ENCODE results near the gene NPY. TPM values are rescaled to one million over a fixed set of nuclear protein-coding genes. Genes with fewer than 3 reads are reported as not detected.

The NPY gene
- total RNA-seq (not detected), polyA plus RNA-seq (not detected)

- no peaks in the 10 kb centered on the region for H3K4me1 ChIP-seq (ENCODE audit: control insufficient read depth, insufficient read depth, low read length, poor library complexity, severe bottlenecking)
- peaks cover 0 to 18% (median 2%) of the 10 kb centered on the region in 4 donors for H3K4me1 Mint-ChIP-seq
- H3K27me3 ChIP-seq (ENCODE audit: control insufficient read depth, insufficient read depth, low read length) = peaks cover 30% of the 10 kb centered on the region
- H3K9me3 ChIP-seq (ENCODE audit: control insufficient read depth in 2 of 2, low read length in 2 of 2) = no peaks in the 10 kb centered on the region
- H3K9me3 Mint-ChIP-seq = no peaks in the 10 kb centered on the region
- H3K36me3 Mint-ChIP-seq = no peaks in the 10 kb centered on the region
- H3K27ac Mint-ChIP-seq = no peak within 1 kb of the TSS
- peak within 1 kb of the TSS in 2 of 4 donors; percentile 47 to 59 for H3K4me3 Mint-ChIP-seq
- H3K27ac ChIP-seq (ENCODE audit: insufficient read depth, low read length, poor library complexity, severe bottlenecking) = no peak within 1 kb of the TSS
- no peak within 1 kb of the TSS for H3K4me3 ChIP-seq (ENCODE audit: low read depth, low read length)
- DNase-seq (peak in 1 of 3 donors; percentile 4), ATAC-seq (ENCODE audit: low read depth in 2 of 2) (peak in 1 of 2 donors; percentile 19)
- peaks cover 46% of the 10 kb centered on the region for H3K27me3 Mint-ChIP-seq
- no peaks in the 10 kb centered on the region for H3K36me3 ChIP-seq (ENCODE audit: control insufficient read depth, insufficient read depth, low read length)
Observed at GRCh38 chr7:24283897-24284698, at the start of gene NPY. Gene NPY (plus strand): TSS chr7:24284190. CDS start chr7:24285241, 1,051 bp downstream.

- DNase-seq (no peak), ATAC-seq (ENCODE audit: low read depth in 2 of 2) (no peak)
Observed at GRCh38 chr7:24239260-24239659, 44.7 kb upstream of the NPY start.

GRCh38 chr7:24241206-24241605 is 42.8 kb upstream of the NPY start:
- Mint-ChIP-seq H3K4me1 (no peaks in the 10 kb centered on the region), H3K4me3 (no peak overlapping the region), H3K27ac (no peak overlapping the region), H3K27me3 (peaks cover 11% of the 10 kb centered on the region), H3K9me3 (peaks cover 0 to 3% (median 0%) of the 10 kb centered on the region in 7 donors), H3K36me3 (no peaks in the 10 kb centered on the region)
- Histone ChIP-seq H3K27ac (ENCODE audit: insufficient read depth, low read length, poor library complexity, severe bottlenecking) (no peak overlapping the region), H3K4me3 (ENCODE audit: low read depth, low read length) (no peak overlapping the region), H3K9me3 (ENCODE audit: control insufficient read depth in 2 of 2, low read length in 2 of 2) (no peaks in the 10 kb centered on the region), H3K36me3 (ENCODE audit: control insufficient read depth, insufficient read depth, low read length) (no peaks in the 10 kb centered on the region), H3K4me1 (ENCODE audit: control insufficient read depth, insufficient read depth, low read length, poor library complexity, severe bottlenecking) (no peaks in the 10 kb centered on the region), H3K27me3 (ENCODE audit: control insufficient read depth, insufficient read depth, low read length) (no peaks in the 10 kb centered on the region)
- ATAC-seq (ENCODE audit: low read depth in 2 of 2) = no peak
- DNase-seq = no peak

More at GRCh38 chr7:24239260-24239659, 44.7 kb upstream of the NPY start:
- Mint-ChIP-seq H3K4me1 (no peaks in the 10 kb centered on the region), H3K4me3 (no peak overlapping the region), H3K27me3 (peaks cover 11% of the 10 kb centered on the region), H3K36me3 (no peaks in the 10 kb centered on the region), H3K27ac (no peak overlapping the region), H3K9me3 (peaks cover 0 to 3% (median 0%) of the 10 kb centered on the region in 7 donors)
- H3K9me3 ChIP-seq (ENCODE audit: control insufficient read depth in 2 of 2, low read length in 2 of 2) = no peaks in the 10 kb centered on the region
- H3K27me3 ChIP-seq (ENCODE audit: control insufficient read depth, insufficient read depth, low read length) = peaks cover 1% of the 10 kb centered on the region
- no peaks in the 10 kb centered on the region for H3K36me3 ChIP-seq (ENCODE audit: control insufficient read depth, insufficient read depth, low read length)
- no peaks in the 10 kb centered on the region for H3K4me1 ChIP-seq (ENCODE audit: control insufficient read depth, insufficient read depth, low read length, poor library complexity, severe bottlenecking)
- H3K4me3 ChIP-seq (ENCODE audit: low read depth, low read length) = no peak overlapping the region
- H3K27ac ChIP-seq (ENCODE audit: insufficient read depth, low read length, poor library complexity, severe bottlenecking) = no peak overlapping the region

GRCh38 chr7:24244554-24244953 is 39.4 kb upstream of the NPY start:
- no peak overlapping the region for H3K4me3 ChIP-seq (ENCODE audit: low read depth, low read length)
- H3K9me3 ChIP-seq (ENCODE audit: control insufficient read depth in 2 of 2, low read length in 2 of 2) = no peaks in the 10 kb centered on the region
- H3K36me3 ChIP-seq (ENCODE audit: control insufficient read depth, insufficient read depth, low read length) = no peaks in the 10 kb centered on the region
- no peaks in the 10 kb centered on the region for H3K36me3 Mint-ChIP-seq
- no peaks in the 10 kb centered on the region for H3K4me1 ChIP-seq (ENCODE audit: control insufficient read depth, insufficient read depth, low read length, poor library complexity, severe bottlenecking)
- no peak overlapping the region for H3K27ac Mint-ChIP-seq
- H3K9me3 Mint-ChIP-seq = peaks cover 0 to 4% (median 0%) of the 10 kb centered on the region in 7 donors
- no peaks in the 10 kb centered on the region for H3K27me3 Mint-ChIP-seq
- H3K4me3 Mint-ChIP-seq = no peak overlapping the region
- no peaks in the 10 kb centered on the region for H3K27me3 ChIP-seq (ENCODE audit: control insufficient read depth, insufficient read depth, low read length)
- DNase-seq (no peak), ATAC-seq (ENCODE audit: low read depth in 2 of 2) (no peak)
- H3K4me1 Mint-ChIP-seq = no peaks in the 10 kb centered on the region
- no peak overlapping the region for H3K27ac ChIP-seq (ENCODE audit: insufficient read depth, low read length, poor library complexity, severe bottlenecking)

GRCh38 chr7:24245362-24245761 is 38.6 kb upstream of the NPY start:
- peaks cover 0 to 9% (median 0%) of the 10 kb centered on the region in 7 donors for H3K9me3 Mint-ChIP-seq
- no peaks in the 10 kb centered on the region for H3K36me3 ChIP-seq (ENCODE audit: control insufficient read depth, insufficient read depth, low read length)
- H3K4me3 Mint-ChIP-seq = no peak overlapping the region
- no peaks in the 10 kb centered on the region for H3K36me3 Mint-ChIP-seq
- H3K27me3 ChIP-seq (ENCODE audit: control insufficient read depth, insufficient read depth, low read length) = no peaks in the 10 kb centered on the region
- H3K27me3 Mint-ChIP-seq = no peaks in the 10 kb centered on the region
- H3K27ac ChIP-seq (ENCODE audit: insufficient read depth, low read length, poor library complexity, severe bottlenecking) = no peak overlapping the region
- no peaks in the 10 kb centered on the region for H3K4me1 ChIP-seq (ENCODE audit: control insufficient read depth, insufficient read depth, low read length, poor library complexity, severe bottlenecking)
- no peak overlapping the region for H3K27ac Mint-ChIP-seq
- no peaks in the 10 kb centered on the region for H3K4me1 Mint-ChIP-seq
- no peak for DNase-seq
- no peak overlapping the region for H3K4me3 ChIP-seq (ENCODE audit: low read depth, low read length)
- no peaks in the 10 kb centered on the region for H3K9me3 ChIP-seq (ENCODE audit: control insufficient read depth in 2 of 2, low read length in 2 of 2)
- no peak for ATAC-seq (ENCODE audit: low read depth in 2 of 2)

- H3K4me3 Mint-ChIP-seq = no peak overlapping the region
- no peaks in the 10 kb centered on the region for H3K36me3 ChIP-seq (ENCODE audit: control insufficient read depth, insufficient read depth, low read length)
- no peak overlapping the region for H3K27ac Mint-ChIP-seq
- peaks cover 0 to 2% of the 10 kb centered on the region in 2 experiments for H3K9me3 ChIP-seq (ENCODE audit: control insufficient read depth in 2 of 2, low read length in 2 of 2)
- no peak overlapping the region for H3K27ac ChIP-seq (ENCODE audit: insufficient read depth, low read length, poor library complexity, severe bottlenecking)
- no peaks in the 10 kb centered on the region for H3K27me3 ChIP-seq (ENCODE audit: control insufficient read depth, insufficient read depth, low read length)
- H3K9me3 Mint-ChIP-seq = peaks cover 0 to 19% (median 8%) of the 10 kb centered on the region in 7 donors
- no peaks in the 10 kb centered on the region for H3K36me3 Mint-ChIP-seq
- no peak overlapping the region for H3K4me3 ChIP-seq (ENCODE audit: low read depth, low read length)
- peaks cover 0 to 4% (median 1%) of the 10 kb centered on the region in 4 donors for H3K4me1 Mint-ChIP-seq
- no peaks in the 10 kb centered on the region for H3K4me1 ChIP-seq (ENCODE audit: control insufficient read depth, insufficient read depth, low read length, poor library complexity, severe bottlenecking)
- H3K27me3 Mint-ChIP-seq = no peaks in the 10 kb centered on the region
- ATAC-seq (ENCODE audit: low read depth in 2 of 2) (no peak), DNase-seq (no peak)
Observed at GRCh38 chr7:24249266-24249665, 34.7 kb upstream of the NPY start.

GRCh38 chr7:24251568-24251967 is 32.4 kb upstream of the NPY start:
- H3K4me1 Mint-ChIP-seq = peaks cover 0 to 16% (median 5%) of the 10 kb centered on the region in 4 donors
- Histone ChIP-seq H3K4me3 (ENCODE audit: low read depth, low read length) (no peak overlapping the region), H3K4me1 (ENCODE audit: control insufficient read depth, insufficient read depth, low read length, poor library complexity, severe bottlenecking) (peaks cover 5% of the 10 kb centered on the region), H3K36me3 (ENCODE audit: control insufficient read depth, insufficient read depth, low read length) (no peaks in the 10 kb centered on the region), H3K9me3 (ENCODE audit: control insufficient read depth in 2 of 2, low read length in 2 of 2) (peaks cover 0 to 2% of the 10 kb centered on the region in 2 experiments), H3K27ac (ENCODE audit: insufficient read depth, low read length, poor library complexity, severe bottlenecking) (no peak overlapping the region), H3K27me3 (ENCODE audit: control insufficient read depth, insufficient read depth, low read length) (no peaks in the 10 kb centered on the region)
- no peaks in the 10 kb centered on the region for H3K36me3 Mint-ChIP-seq
- ATAC-seq (ENCODE audit: low read depth in 2 of 2) (no peak), DNase-seq (no peak)
- H3K4me3 Mint-ChIP-seq = peak overlapping the region in 1 of 4 donors; percentile 38
- H3K9me3 Mint-ChIP-seq = peaks cover 0 to 19% (median 8%) of the 10 kb centered on the region in 7 donors
- no peak overlapping the region for H3K27ac Mint-ChIP-seq
- H3K27me3 Mint-ChIP-seq = peaks cover 6% of the 10 kb centered on the region

All from CD4-positive, CD25-positive, alpha-beta regulatory T cell (primary cell).